ENCODE data around the gene VLDLR. TPM values are rescaled to one million over a fixed set of nuclear protein-coding genes. Genes with fewer than 3 reads are reported as not detected.
A peak's percentile ranks its signal among the peaks of the same experiment; 100 is the strongest.

VLDLR gene
- total RNA-seq, 2 donors from 2014 or later: 29.5 to 38.7 TPM

- peak; percentile 53 for TF ChIP-seq CTCF (conservative IDR thresholded peaks at IDR 0.05)
- H3K9ac ChIP-seq (ENCODE audit: extremely low read depth, low read length, poor library complexity, severe bottlenecking): no peak overlapping the region
- Mint-ChIP-seq H3K9me3 (no peaks in the 10 kb centered on the region), H3K27ac (no peak overlapping the region), H3K4me3 (no peak overlapping the region), H3K4me1 (peaks cover 23% of the 10 kb centered on the region), H3K36me3 (ENCODE audit: low read depth) (peaks cover 32% of the 10 kb centered on the region), H3K27me3 (ENCODE audit: insufficient read depth) (no peaks in the 10 kb centered on the region)
- no peaks in the 10 kb centered on the region for H3K27me3 ChIP-seq (ENCODE audit: control insufficient read depth, insufficient read depth, low read length, poor library complexity, severe bottlenecking)
- H3K4me3 ChIP-seq (ENCODE audit: low read length): no peak overlapping the region
- H3K9me3 ChIP-seq (ENCODE audit: control insufficient read depth, low read length): no peaks in the 10 kb centered on the region
- DNase-seq: no peak
- no peak overlapping the region for H3K27ac ChIP-seq (ENCODE audit: low read depth, low read length)
- H3K4me1 ChIP-seq (ENCODE audit: control insufficient read depth, insufficient read depth, low read length): peaks cover 17% of the 10 kb centered on the region
- peaks cover 70% of the 10 kb centered on the region for H3K36me3 ChIP-seq (ENCODE audit: control insufficient read depth, insufficient read depth, low read length)
- 91 to 92% methylated on average over 3 of the region's 3 CpGs for WGBS, 2 experiments (ENCODE audit: insufficient coverage in 1 of 2, insufficient read length in 1 of 2)
Measured at GRCh38 chr9:2634818-2635217, 13.2 kb downstream of the VLDLR start.

GRCh38 chr9:2635922-2636321 is 14.3 kb downstream of the VLDLR start:
- no peaks in the 10 kb centered on the region for H3K9me3 ChIP-seq (ENCODE audit: control insufficient read depth, low read length)
- no peak overlapping the region for H3K27ac Mint-ChIP-seq
- H3K27me3 Mint-ChIP-seq (ENCODE audit: insufficient read depth): no peaks in the 10 kb centered on the region
- no peak overlapping the region for H3K4me3 ChIP-seq (ENCODE audit: low read length)
- WGBS, 2 experiments (ENCODE audit: insufficient coverage in 1 of 2, insufficient read length in 1 of 2): 86% methylated on average over 1 to 2 of the region's 2 CpGs
- peaks cover 23% of the 10 kb centered on the region for H3K4me1 Mint-ChIP-seq
- H3K9me3 Mint-ChIP-seq: no peaks in the 10 kb centered on the region
- peaks cover 70% of the 10 kb centered on the region for H3K36me3 ChIP-seq (ENCODE audit: control insufficient read depth, insufficient read depth, low read length)
- no peak for TF ChIP-seq CTCF (conservative IDR thresholded peaks at IDR 0.05)
- no peak for DNase-seq
- no peak overlapping the region for H3K9ac ChIP-seq (ENCODE audit: extremely low read depth, low read length, poor library complexity, severe bottlenecking)
- H3K27me3 ChIP-seq (ENCODE audit: control insufficient read depth, insufficient read depth, low read length, poor library complexity, severe bottlenecking): no peaks in the 10 kb centered on the region
- no peak overlapping the region for H3K4me3 Mint-ChIP-seq
- peaks cover 43% of the 10 kb centered on the region for H3K36me3 Mint-ChIP-seq (ENCODE audit: low read depth)
- H3K4me1 ChIP-seq (ENCODE audit: control insufficient read depth, insufficient read depth, low read length): peaks cover 20% of the 10 kb centered on the region
- H3K27ac ChIP-seq (ENCODE audit: low read depth, low read length): no peak overlapping the region

- no peaks in the 10 kb centered on the region for H3K27me3 Mint-ChIP-seq (ENCODE audit: insufficient read depth)
- TF ChIP-seq CTCF (conservative IDR thresholded peaks at IDR 0.05): no peak
- H3K27ac Mint-ChIP-seq: no peak overlapping the region
- peaks cover 17% of the 10 kb centered on the region for H3K4me1 Mint-ChIP-seq
- H3K36me3 ChIP-seq (ENCODE audit: control insufficient read depth, insufficient read depth, low read length): peaks cover 76% of the 10 kb centered on the region
- no peak overlapping the region for H3K4me3 ChIP-seq (ENCODE audit: low read length)
- no peak overlapping the region for H3K9ac ChIP-seq (ENCODE audit: extremely low read depth, low read length, poor library complexity, severe bottlenecking)
- H3K27ac ChIP-seq (ENCODE audit: low read depth, low read length): no peak overlapping the region
- DNase-seq: no peak
- 95 to 98% methylated on average over 9 to 10 of the region's 10 CpGs for WGBS, 2 experiments (ENCODE audit: insufficient coverage in 1 of 2, insufficient read length in 1 of 2)
- H3K4me1 ChIP-seq (ENCODE audit: control insufficient read depth, insufficient read depth, low read length): peaks cover 12% of the 10 kb centered on the region
- H3K27me3 ChIP-seq (ENCODE audit: control insufficient read depth, insufficient read depth, low read length, poor library complexity, severe bottlenecking): no peaks in the 10 kb centered on the region
- H3K4me3 Mint-ChIP-seq: no peak overlapping the region
- H3K36me3 Mint-ChIP-seq (ENCODE audit: low read depth): peaks cover 57% of the 10 kb centered on the region
- no peaks in the 10 kb centered on the region for H3K9me3 Mint-ChIP-seq
- H3K9me3 ChIP-seq (ENCODE audit: control insufficient read depth, low read length): no peaks in the 10 kb centered on the region
Measured at GRCh38 chr9:2637390-2637789, 15.8 kb downstream of the VLDLR start.
